GM19043 (cell line): ENCODE results near the gene MCM10.

Experiments used
- ATAC-seq: cut with Tn5 transposase; IDR thresholded peaks from one replicate; pipeline ENCODE4 v1.9.1; 2021; ENCODE audit warnings: low read depth; ENCODE audit not compliant: unreplicated experiment

MCM10 gene

GRCh38 chr10:13163859-13164258 lies 2.5 kb downstream of the MCM10 start:
- ATAC-seq, result no peak

- no peak for ATAC-seq
These were observed 3.8 kb downstream of the MCM10 start for GRCh38 chr10:13165177-13165576.

- no peak for ATAC-seq
These were observed 6.2 kb downstream of the MCM10 start for GRCh38 chr10:13167568-13167967.

- no peak for ATAC-seq
These were observed 7.4 kb downstream of the MCM10 start for GRCh38 chr10:13168781-13169180.

- no peak for ATAC-seq
These were observed 12.3 kb downstream of the MCM10 start for GRCh38 chr10:13173616-13174015.

- no peak for ATAC-seq
These were observed 19.4 kb downstream of the MCM10 start for GRCh38 chr10:13180788-13181187.

DNA sequence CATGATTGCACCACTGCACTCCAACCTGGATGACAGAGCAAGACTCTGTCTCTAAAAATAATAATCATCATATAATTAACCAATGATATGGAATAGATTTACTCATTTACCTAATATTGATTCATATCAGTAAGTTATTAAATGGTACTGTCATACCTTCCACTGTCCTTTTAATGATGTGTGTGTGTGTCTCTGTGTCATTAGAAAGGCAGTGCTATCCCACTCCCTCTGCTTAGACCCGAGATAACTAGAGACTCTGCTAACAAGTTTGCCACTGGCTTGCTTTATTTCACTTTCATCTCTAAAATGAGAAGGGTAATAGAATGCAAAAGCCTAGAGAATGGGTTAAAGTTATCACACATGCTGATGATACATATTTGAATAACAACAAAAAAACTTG lies 21.1 kb downstream of the MCM10 start:
- no peak for ATAC-seq

DNA sequence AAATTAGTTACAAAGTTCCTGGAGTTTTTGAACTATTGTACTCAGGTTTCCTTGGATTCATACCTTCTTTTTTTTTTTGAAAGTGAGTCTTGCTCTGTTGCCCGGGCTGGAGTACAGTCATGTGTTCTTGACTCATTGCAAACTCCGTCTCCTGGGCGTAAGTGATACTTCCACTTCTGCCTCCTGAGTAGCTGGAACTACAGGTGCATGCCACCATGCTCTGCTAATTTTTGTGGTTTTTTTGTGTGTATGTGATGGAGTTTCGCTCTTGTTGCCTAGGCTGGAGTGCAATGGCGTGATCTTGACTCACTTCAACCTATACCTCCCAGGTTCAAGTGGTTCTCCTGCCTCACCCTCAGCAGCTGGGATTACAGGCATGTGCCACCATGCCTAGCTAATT lies 22.3 kb downstream of the MCM10 start:
- ATAC-seq, result peak; percentile 46

DNA sequence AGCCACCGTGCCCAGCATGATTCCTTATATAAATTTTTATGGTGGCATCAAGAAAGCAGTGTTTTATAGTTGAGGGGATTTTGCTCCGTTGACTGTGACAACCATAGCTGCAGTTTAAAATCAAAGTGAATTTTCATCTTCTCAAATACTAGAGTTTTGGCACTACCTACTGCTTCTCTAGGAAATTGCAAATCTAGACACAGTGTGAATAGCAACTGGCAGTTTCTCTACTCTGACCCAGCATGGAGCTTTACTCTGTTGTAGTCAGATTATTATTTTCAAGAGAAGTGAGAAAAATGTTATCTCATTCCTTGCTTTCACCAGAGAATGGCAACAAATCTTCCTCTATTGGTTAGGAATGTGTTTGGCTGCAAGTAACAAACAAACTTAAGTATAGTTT lies 22.9 kb downstream of the MCM10 start:
- ATAC-seq, result no peak

- no peak for ATAC-seq
These were observed 23.6 kb downstream of the MCM10 start for GRCh38 chr10:13184730-13185514.

GRCh38 chr10:13187135-13187534 lies 25.8 kb downstream of the MCM10 start:
- ATAC-seq, result no peak

DNA sequence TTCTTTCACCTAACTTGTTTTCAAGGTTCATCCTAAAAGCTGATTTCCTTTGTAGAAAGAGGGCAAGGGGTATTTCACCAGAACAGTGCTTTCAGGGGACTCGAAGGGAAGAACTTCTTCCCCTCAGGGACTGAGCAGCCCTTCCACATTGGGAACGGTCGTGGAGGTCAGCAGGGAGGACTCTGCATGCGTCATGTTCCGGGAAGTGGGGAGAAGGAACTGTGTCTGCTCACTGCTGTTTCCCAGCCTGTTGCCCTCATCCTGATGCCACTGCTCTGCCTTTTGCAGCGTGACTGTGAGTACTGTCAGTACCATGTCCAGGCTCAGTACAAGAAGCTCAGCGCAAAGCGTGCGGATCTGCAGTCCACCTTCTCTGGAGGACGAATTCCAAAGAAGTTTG lies 27.2 kb downstream of the MCM10 start:
- no peak for ATAC-seq

DNA sequence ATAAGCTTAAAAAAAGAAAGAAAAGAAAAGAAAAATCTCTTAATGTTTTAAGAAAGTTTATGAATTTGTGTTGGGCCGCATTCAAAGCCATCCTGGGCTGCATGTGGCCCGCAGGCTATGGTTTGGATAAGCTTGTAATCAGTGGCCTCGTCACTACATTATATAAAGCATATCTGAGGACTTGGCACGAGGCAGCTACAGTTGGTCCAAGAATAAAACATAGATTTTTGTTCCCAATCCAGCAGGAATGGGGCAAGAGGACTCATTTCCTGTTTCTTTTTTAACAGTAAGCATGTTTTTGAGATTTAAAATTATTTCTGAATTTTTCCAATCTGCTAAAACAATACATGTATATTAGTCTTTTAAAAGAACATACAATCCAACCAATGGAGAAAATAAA lies 28.6 kb downstream of the MCM10 start:
- no peak for ATAC-seq

DNA sequence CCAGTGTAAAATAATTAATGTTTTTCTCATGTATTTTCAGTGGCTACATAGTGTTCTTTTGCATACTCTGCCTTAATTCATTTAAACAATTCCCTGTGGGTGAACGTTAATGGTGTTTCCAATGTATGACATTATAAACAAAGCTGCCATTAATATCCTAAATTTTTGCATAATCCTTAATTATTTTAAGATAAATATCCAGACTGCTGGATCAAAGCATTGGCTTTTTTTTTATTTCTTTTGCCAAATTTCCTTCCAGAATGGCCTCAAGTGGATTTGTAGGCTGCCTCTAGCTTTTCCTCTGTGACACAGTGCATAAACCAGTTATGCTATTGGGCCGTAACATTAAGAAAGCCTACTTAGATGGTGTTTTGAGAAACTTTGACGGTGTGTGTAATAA lies 29.5 kb downstream of the MCM10 start:
- no peak for ATAC-seq

DNA sequence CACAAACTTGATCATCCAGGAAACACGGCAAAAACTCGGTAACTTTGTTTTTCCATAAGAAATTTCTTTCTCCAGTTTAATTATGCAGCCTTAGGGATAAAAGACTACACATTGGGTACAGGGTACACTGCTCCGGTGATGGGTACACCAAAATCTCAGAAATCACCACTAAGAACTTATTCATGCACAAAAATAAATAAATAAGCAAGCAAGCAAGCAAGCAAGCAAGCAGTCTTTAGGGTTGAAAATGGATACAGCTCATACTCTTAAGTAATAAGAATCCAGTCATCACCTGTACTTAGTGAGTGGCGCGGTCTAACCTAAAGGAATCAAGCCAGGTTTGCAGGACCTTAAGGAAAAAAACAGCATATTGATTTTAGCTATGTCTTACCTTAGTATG lies 30.0 kb downstream of the MCM10 start:
- no peak for ATAC-seq

DNA sequence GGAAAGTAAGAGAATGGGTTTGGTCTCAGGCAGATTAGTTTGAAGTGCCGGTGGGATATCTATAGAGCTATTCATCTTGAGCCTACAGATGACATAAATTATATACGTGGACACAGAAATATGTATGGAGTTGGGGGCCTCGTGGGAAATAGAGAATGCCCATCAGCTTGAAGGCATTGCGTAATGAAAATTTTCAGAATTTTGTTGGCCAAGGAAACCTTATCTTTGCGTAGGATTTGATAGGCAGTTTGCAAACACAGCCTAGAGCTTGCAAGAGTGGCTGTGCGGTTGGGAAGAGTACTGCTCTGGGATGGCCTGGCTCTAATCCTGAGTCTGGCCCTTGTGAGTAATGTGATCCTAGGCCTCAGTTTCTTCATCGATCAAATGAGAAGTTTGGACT lies 32.3 kb downstream of the MCM10 start:
- no peak for ATAC-seq

- no peak for ATAC-seq
These were observed 33.7 kb downstream of the MCM10 start for GRCh38 chr10:13195016-13195415.

DNA sequence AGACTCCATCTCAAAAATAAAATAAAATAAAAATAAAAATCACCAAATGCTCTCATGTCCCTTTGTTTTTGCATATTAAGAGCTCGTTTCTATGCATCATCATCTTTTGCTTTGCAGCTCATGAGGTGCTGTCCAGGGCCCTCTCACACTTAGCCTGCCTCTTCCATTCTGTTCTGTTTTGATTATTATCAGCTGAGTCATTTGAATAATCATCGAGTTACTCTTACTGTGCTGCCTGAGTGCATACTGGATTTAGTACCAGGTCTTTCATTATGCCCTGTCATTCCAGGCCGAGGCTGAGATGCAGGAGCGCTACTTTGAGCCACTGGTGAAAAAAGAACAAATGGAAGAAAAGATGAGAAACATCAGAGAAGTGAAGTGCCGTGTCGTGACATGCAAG lies 39.8 kb downstream of the MCM10 start:
- ATAC-seq, result no peak

- no peak for ATAC-seq
These were observed 44.7 kb downstream of the MCM10 start for GRCh38 chr10:13206091-13206490.

GRCh38 chr10:13206546-13207443 lies 45.4 kb downstream of the MCM10 start:
- ATAC-seq, result no peak

DNA sequence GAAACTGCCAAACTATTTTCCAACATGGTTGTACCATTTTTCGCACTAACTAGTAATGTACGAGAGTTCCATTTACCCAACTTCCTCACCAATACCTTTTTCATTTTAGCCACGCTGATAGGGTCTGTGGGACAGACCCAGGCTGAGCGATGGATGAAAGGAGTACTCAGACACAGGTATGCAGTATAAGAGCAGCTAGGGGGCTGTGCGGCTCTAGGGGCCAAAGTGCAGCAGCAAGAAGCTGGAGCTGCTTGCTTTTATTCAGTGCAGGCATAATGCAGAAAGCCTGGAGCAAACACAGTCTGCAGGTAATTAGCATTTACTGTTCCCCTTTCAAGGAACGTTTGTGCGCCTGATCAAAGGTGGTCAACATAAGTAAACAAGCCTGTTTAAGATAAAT lies 51.8 kb downstream of the MCM10 start:
- ATAC-seq, result no peak

DNA sequence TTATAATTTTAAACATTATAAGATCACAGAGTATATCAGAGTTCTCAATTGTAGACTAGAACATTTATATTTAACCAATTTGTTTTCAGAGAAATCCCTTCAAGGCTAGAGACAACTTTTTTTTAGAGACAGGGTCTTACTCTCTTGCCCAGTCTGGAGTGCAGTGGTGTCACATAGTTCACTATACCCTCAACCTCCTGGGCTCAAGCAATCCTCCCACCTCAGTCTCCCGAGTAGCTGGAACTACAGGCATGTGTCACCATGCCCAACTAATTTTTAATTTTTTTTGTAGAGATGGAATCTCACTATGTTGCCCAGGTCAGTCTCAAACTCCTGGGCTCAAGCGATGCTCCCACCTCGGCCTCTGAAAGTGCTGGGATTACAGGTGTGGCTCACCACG lies 57.5 kb downstream of the MCM10 start:
- no peak for ATAC-seq
